GM18505 (cell line): Measurements from ENCODE around the gene FCHO1.
"Not testable (repeated sequence)": the region's sequence is repeated elsewhere in the genome, so short reads cannot be mapped to it uniquely, and the experiment has no call there.

Source experiments
- ATAC-seq: cut with Tn5 transposase; IDR thresholded peaks from one replicate; pipeline ENCODE4 v1.9.1; 2021; ENCODE audit not compliant: unreplicated experiment
- POLR2A ChIP-seq: IDR thresholded peaks from 4 replicates; pipeline ENCODE4 v1.6.1; 2011; ENCODE audit warnings: borderline replicate concordance; ENCODE audit not compliant: insufficient read depth, insufficient read length; ENCODE audit errors: extremely low read depth

Gene FCHO1

DNA sequence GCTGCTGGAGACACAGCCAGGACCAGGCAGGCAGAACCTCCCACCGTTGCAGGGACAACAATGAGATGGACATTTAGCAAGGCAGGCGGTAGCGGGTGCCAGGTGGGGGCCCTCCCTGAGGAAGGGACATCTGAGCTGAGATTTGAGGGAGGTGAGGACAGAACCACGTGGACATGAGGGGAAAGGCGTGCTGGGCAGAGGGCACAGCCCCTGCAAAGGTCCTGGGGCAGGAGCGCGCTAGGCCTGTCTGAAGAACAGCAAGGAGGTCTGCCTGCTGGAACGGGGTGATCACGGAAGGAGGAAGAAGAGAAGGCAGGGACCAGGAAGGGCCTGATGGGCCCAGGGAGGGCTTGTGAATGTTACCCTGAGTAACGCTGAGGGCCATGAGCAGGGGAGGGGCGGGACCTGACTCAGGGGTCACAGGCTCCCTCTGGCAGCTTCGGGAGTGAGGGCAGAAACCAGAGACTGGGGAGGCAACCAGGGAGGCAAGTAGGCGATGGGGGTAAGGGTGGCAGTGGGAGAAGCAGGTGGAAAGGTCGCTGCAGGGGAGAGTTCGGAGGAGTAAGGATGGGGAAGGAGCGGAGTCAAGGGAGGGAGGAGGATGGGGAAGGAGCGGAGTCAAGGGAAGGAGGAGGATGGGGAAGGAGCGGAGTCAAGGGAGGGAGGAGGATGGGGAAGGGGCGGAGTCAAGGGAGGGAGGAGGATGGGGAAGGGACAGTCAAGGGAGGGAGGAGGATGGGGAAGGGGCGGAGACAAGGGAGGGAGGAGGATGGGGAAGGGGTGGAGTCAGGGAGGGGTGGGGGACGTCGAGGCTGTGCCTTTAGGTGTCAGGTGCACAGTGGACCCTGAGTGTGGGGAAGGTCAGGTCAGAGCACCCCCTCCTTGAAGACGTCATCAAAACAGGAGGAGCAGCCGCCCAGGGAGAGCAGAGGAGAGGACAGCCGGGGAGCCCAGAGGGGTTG lies 28.0 kb downstream of the FCHO1 start:
- no peak for ATAC-seq
- no peak for TF ChIP-seq POLR2A

DNA sequence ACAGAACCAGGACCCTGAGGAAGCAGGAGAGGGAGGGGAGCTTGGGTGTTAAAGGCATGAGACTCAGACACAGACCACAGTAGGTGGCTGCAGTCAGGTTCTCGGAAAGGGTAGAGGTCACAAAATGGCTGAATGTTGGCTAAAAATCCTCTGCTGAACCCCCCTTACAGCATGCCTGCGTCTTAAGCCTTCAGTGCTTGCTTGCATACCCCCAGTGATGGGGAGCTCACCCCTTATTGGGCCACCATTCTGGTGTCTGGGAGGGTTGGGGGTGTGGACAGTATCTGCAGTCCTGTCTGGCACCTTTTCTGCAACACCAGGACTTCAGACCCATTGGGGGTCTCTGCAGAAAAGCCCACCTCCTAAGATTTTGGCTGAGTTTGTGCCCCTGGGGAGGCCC lies 29.5 kb downstream of the FCHO1 start:
- no peak for TF ChIP-seq POLR2A
- ATAC-seq: no peak

DNA sequence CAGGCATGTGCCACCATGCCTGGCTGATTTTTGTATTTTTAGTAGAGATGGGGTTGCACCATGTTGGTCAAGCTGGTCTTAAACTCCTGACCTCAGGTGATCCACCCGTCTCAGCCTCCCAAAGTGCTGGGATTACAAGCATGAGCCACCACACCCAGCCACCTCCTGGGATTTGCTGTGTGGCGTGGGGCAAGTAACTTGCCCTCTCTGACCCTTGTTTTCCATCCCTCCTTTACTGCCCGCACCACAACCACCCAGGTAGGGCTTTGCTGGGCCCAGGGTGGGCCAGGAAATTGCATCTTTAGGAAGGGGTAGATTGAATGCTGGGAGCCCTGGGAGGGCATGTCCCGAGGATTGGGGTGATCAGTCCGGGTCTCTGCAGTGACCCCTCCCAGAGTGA lies 32.4 kb downstream of the FCHO1 start:
- not testable (repeated sequence) for ATAC-seq

DNA sequence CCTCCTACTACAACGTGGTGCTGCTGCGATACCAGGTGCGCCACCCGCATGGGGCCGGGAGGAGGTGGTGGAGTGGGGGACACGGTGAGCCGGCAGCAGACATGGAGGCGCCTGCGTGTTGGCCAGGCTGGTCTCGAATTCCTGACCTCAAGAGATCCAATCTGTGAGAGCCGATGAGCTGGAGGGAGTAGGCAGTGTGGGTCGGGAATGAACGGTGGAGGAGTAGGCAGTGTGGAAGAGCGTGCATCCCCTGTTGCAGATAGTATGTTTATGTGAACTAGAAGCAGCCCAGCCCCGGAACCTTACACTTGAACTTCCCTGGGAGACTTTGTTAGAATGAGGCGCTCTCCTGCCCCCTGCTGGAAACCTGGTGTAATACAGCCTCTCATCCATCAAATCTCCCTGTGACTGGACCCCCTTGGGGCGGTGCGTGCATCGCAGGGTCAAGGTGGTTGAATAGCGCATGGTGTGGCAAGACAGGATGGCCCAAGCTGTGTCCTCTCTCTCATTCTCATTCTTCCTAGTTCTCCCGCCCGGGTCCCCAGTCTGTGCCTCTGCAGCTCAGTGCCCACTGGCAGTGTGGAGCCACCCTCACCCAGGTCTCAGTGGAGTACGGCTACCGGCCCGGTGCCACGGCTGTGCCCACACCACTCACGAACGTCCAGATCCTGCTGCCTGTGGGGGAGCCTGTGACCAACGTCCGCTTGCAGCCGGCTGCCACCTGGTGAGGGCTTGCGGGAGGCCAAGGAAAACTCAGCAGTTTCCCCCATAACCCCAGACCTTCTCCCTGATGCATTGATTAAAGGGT lies 33.1 kb downstream of the FCHO1 start:
- ATAC-seq: no peak
- TF ChIP-seq POLR2A: no peak

DNA sequence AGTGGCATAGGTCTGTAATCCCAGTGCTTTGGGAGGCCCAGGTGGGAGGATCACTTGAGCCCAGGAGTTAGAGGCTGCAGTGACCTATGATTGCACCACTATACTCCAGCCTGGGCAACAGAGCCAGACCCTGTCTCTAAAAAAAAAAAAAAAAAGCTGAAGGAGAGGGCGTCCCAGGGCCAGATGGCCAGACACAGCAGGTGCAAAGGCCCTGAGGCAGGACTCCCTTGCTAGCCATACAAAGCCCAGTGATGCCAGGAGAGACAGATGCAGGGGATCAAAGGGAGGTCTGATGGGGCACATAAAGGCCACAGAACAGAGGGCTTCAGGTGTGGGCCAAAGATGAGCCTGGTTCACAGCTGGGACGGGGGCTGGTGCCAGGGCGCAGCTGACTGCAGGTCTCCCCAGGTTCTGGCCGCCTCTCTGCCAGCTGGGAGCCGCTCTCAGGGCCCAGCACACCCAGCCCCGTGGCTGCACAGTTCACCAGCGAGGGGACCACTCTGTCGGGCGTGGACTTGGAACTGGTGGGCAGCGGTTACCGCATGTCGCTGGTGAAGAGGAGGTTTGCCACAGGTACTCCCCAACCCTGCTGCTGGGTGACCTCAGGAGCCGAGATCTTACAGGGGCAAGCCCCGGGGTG lies 36.1 kb downstream of the FCHO1 start:
- no peak for ATAC-seq

DNA sequence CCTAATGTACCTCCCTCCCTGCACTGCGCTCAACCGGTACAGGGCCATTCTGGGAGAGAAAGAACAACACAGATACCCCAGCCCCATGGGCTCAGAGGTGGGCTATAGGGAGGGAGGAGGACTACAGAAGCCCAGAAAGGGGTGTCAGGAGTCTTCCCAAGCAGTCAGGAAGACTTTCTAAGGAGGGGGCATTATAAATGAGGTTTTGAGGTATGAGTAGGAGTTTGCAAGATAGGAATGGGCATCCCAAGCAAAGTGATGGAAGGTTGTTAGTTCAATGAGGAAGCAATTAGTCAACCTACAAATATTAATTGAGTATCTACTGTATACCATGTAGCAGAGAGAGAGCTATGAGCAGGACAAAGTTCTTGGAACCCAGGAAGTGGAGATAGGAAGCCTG lies 37.4 kb downstream of the FCHO1 start:
- TF ChIP-seq POLR2A: no peak
- no peak for ATAC-seq

More for the DNA sequence above, 36.1 kb downstream of the FCHO1 start:
- TF ChIP-seq POLR2A: no peak

DNA sequence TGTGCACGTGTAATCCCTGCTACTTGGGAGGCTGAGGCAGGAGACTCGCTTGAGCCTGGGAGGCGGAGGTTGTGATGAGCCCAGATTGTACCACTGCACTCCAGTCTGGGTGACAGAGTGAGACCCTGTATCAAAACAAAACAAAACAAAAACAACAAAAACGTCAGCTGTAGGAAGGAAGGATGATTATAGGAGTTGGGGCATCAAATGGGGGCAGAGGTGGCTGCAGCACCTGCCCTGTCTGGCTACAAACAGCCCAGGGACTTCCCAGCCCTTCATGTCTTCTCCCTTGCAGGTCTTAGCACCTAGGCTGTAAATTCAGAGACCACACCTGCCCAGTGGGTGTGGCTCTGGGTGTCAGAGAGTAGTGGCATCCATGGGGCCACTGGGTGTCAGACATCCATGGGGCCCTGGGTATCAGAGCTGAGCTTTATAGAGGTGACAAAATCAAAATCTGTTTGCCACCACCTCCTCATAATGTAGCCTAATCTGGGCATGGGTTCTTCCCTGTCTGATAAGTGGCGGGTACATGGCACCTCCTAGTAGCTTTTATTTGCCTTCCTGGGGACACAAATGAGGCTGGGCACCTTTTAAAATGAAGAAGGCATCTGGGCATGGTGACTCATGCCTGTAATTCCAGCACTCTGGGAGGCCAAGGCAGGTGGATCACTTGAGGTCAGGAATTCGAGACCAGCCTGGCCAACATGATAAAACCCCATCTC lies 38.9 kb downstream of the FCHO1 start:
- ATAC-seq: no peak
- no peak for TF ChIP-seq POLR2A

DNA sequence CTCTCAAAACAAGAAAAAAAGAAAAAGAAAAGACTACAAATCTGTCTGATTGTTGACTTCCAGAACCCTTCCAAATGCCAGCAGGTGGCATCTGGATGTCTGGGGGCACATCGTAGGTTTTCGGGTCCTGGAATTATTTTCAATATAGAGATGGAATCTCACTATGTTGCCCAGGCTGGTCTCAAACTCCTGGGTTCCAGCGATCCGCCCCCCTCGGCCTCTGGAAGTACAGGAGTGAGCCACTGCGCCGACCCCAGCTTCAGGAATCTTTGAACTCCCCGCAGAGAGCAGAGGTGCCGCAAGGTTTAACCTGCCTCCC lies 43.1 kb downstream of the FCHO1 start:
- no peak for ATAC-seq
- no peak for TF ChIP-seq POLR2A

DNA sequence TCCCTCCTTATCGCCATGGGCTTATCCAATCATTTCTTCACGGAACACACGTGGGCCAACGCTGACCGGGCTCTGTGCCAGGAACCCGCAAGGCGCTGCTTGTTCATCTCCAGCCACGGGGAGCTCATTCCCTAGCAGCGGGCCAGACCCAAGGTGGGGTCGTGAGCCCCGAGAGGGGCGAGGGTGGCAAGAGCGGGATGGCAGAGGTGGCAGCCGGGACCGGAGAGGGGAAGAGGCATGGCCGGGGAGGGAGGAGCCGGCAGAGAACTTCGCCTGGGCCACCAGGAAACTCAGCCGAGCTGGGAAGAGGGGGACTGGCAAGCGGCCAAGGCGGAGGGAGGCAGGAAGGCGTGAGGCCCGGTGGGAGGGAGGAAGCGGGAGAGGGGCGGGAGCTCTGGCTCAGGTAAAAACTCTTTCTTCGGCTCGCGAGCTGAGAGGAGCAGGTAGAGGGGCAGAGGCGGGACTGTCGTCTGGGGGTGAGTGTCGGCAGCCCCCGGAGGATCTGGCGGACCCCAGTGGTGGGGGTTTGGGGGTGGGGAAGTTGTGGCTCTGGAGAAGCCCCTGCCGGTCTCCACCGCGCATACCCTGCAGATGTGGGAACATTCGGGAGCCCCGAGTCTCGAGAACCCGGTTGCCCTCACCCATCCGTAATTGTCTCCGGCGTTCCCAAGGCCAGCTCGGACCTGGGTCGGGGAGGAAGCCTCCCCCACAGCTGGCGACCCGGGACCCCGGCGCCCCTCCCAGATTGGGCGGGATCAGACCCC lies 43.6 kb downstream of the FCHO1 start, which contains the start of gene B3GNT3:
Gene B3GNT3, plus strand, starts transcription at position 408 of the 764 bp plus-strand sequence. CDS start 12,670 bp downstream, outside the sequence.
- no peak for ATAC-seq
- TF ChIP-seq POLR2A: no peak

DNA sequence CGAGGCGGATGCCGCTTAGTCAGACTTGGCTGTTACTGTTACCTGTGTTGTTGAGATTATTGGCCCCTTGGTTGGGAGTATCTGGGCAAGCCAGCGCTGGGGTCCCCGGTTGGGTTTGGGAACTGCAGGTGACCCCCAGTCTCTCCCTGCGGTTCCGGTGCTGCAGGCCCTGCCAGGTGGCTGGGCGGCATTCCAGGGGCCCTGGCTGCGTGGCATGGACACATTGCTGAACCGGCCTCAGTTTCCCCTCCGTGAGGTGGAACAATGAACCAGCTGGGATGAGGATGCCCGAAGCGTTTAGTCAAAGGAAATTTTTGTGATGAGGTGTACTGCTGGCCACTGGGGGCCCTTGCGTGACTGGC lies 44.2 kb downstream of the FCHO1 start:
- no peak for ATAC-seq
- no peak for TF ChIP-seq POLR2A

DNA sequence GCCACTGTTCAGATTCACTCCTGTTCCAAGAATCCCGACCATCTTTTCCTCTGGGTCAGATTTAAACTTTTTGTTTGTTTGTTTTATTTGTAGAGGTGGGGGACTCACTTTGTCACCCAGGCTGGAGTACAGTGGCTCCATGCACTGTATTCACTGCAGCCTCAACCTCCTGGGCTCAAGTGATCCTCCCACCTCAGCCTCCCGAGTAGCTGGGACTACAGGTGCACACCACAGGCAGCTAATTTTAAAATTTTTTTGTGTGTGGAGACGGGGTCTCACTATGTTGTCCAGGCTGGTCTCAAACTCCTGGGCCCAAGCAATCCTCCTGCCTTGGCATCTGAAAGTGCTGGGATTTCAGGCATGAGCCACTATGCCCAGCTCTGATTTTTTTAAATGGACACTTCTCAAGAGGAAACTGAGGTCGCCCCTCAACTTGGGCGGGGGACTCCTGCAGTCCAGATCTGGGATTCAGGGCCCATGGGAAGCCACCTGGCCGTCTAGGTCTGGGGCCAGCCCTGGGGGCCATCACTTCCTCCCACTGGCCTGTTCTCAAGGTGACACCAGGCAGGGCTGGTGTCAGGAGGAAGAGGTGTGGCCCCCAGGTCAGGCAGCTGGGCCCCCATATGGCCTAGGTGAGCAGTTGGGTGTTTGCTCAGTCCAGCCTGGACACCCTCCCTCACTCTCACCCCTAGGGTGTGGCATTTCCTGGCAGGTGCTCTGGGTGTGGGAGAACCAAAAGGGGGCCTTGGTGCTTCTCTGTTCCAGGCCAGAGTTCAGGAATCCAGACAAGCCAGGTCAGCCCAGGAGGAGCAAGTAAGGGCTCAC lies 44.9 kb downstream of the FCHO1 start:
- TF ChIP-seq POLR2A: no peak
- ATAC-seq: no peak
